ENCODE measurements around the gene FUT6.

GRCh38 chr19:5877882-5878281 lies 38.4 kb upstream of the FUT6 start:
- TF ChIP-seq CTCF (IDR thresholded peaks at IDR 0.05) (no peak), POLR2A (IDR thresholded peaks at IDR 0.05) (no peak)
